K562 (cell line): Measurements from ENCODE around the gene CUX1. TPM values are rescaled to one million over a fixed set of nuclear protein-coding genes. Genes with fewer than 3 reads are reported as not detected.

Experiments
- ATAC-seq: fragments of 200-7000 bp; cut with Tn5 transposase; 3 replicates; pipeline ENCODE4 v1.9.1; 2020; ENCODE audit warnings: moderate library complexity
- BruUV-seq: library from RNA; stranded (reverse); fragments of 400-500 nt; replicated peaks from 2 replicates; lab custom pipeline; 2021; lab: Mats Ljungman, UMichigan
- CTCF ChIA-PET: fragments of 300-600 bp; formaldehyde crosslinking; extraction: SDS; loops from one replicate; lab custom pipeline; 2021; ENCODE audit warnings: low intra/inter-chr PET ratio; lab: Yijun Ruan, JAX
- POLR2A ChIA-PET: fragments of 300-600, 350-650 bp; sonication (Branson Sonifier 250); formaldehyde crosslinking; extraction: SDS; loops from one replicate; lab custom pipeline; 2021; ENCODE audit warnings: antibody characterized with exemption, inconsistent platforms; lab: Yijun Ruan, JAX
- DNase-seq, 4 experiments: peaks; one replicate each; pipeline versions ENCODE4 v3.0.0 to v3.0.0-alpha.2; 2011 to 2018; ENCODE audit warnings: low spot score in 3 of 4, mixed read lengths in 3 of 4; ENCODE audit errors: extremely low read depth in 1 of 4
- FAIRE-seq: peaks from 2 replicates; lab custom pipeline; 2011; peaks lifted over from hg19 to GRCh38; lab: Jason Lieb, UNC
- H2AFZ ChIP-seq: 2 replicates; pipeline ENCODE4 v1.6.0; 2011; ENCODE audit warnings: low read depth, low read length, control low read depth, inconsistent platforms
- H3K27ac ChIP-seq: fragments of 200-600 bp; 3 replicates; pipeline ENCODE4 v1.8.0; 2011; ENCODE audit warnings: low read depth, mild to moderate bottlenecking, control low read depth, inconsistent platforms, low read length, moderate library complexity, mixed read lengths; ENCODE audit errors: extremely low read depth
- H3K27me3 ChIP-seq, 2 experiments: fragments of 300-600 bp in 1 of 2; 2 replicates in 1 of 2; 3 replicates in 1 of 2; pipeline versions ENCODE4 v1.6.0 to v1.8.0; 2011; ENCODE audit warnings: inconsistent platforms in 2 of 2, low read length in 2 of 2, mild to moderate bottlenecking in 1 of 2, mixed read lengths in 1 of 2, moderate library complexity in 1 of 2; ENCODE audit not compliant: control insufficient read depth in 2 of 2, insufficient read depth in 2 of 2
- H3K36me3 ChIP-seq: fragments of 300-600 bp; 3 replicates; pipeline ENCODE4 v1.8.0; 2011; ENCODE audit warnings: mild to moderate bottlenecking, low read length, inconsistent platforms; ENCODE audit not compliant: control insufficient read depth, insufficient read depth
- H3K4me1 ChIP-seq, 2 experiments: fragments of 200-600 bp in 1 of 2; replicated peaks in 1 of 2; 2 replicates in 1 of 2; 3 replicates in 1 of 2; pipeline versions ENCODE4 v1.5.1 to v1.8.0; 2011; ENCODE audit warnings: inconsistent platforms in 2 of 2, low read length in 2 of 2, mild to moderate bottlenecking in 1 of 2, mixed read lengths in 1 of 2, moderate library complexity in 1 of 2; ENCODE audit not compliant: control insufficient read depth in 2 of 2, insufficient read depth in 2 of 2
- H3K4me2 ChIP-seq: 2 replicates; pipeline ENCODE4 v1.6.1; 2011; ENCODE audit warnings: low read length, control low read depth, inconsistent platforms, mixed read lengths; ENCODE audit not compliant: insufficient read depth
- H3K4me3 ChIP-seq: fragments of 200-600 bp; sonication (generic), shearing (Covaris generic); 2 replicates; pipeline ENCODE4 v1.5.1; 2016; ENCODE audit warnings: control low read depth, inconsistent platforms
- H3K79me2 ChIP-seq: fragments of 200-600 bp; 3 replicates; pipeline ENCODE4 v1.8.0; 2011; ENCODE audit warnings: low read length, inconsistent platforms; ENCODE audit not compliant: control insufficient read depth, insufficient read depth
- H3K9ac ChIP-seq, 2 experiments: 2 replicates each; pipeline versions ENCODE4 v1.6.0 to v1.6.1; 2011; ENCODE audit warnings: low read depth in 2 of 2, low read length in 2 of 2, control low read depth in 1 of 2, inconsistent platforms in 1 of 2, mild to moderate bottlenecking in 1 of 2, mixed read lengths in 1 of 2; ENCODE audit not compliant: insufficient read depth in 1 of 2
- H3K9me1 ChIP-seq: one replicate; pipeline ENCODE4 v1.6.0; 2011; ENCODE audit warnings: inconsistent platforms, mild to moderate bottlenecking, low read length, moderate library complexity; ENCODE audit not compliant: control insufficient read depth, insufficient read depth
- H3K9me3 ChIP-seq: replicated peaks from 2 replicates; pipeline ENCODE4 v1.5.1; 2011; ENCODE audit warnings: low read depth, low read length, inconsistent platforms; ENCODE audit not compliant: control insufficient read depth, insufficient read depth
- H4K20me1 ChIP-seq: replicated peaks from 2 replicates; pipeline ENCODE4 v1.6.1; 2011; ENCODE audit warnings: low read length, inconsistent platforms, mixed read lengths; ENCODE audit not compliant: control insufficient read depth, insufficient read depth
- CTCF ChIP-seq, 3 experiments: IDR thresholded peaks in 2 of 3; conservative IDR thresholded peaks in 1 of 3; 2 replicates each; pipeline ENCODE4 v1.5.1; 2011 to 2012; ENCODE audit warnings: low read length in 3 of 3, mild to moderate bottlenecking in 3 of 3, control low read depth in 2 of 3, improper control_type of control experiment in 1 of 3, inconsistent platforms in 1 of 3, low read depth in 1 of 3, mixed read lengths in 1 of 3, moderate library complexity in 1 of 3; ENCODE audit not compliant: insufficient read depth in 2 of 3
- DMBX1 ChIP-seq: fragments of 250-450 bp; sonication (Bioruptor Pico); IDR thresholded peaks from 2 replicates; pipeline ENCODE4 v1.8.0; 2022; ENCODE audit warnings: inconsistent platforms, mild to moderate bottlenecking, moderate library complexity, borderline replicate concordance
- E2F1 ChIP-seq: sonication (generic); formaldehyde crosslinking; IDR thresholded peaks from 2 replicates; pipeline ENCODE4 v1.8.1; 2023; ENCODE audit warnings: mild to moderate bottlenecking, missing genetic modification reagents, moderate library complexity
- ESRRA ChIP-seq: fragments of 450-650 bp; IDR thresholded peaks from 2 replicates; pipeline ENCODE4 v1.6.1; 2014; ENCODE audit warnings: low read depth, mild to moderate bottlenecking, moderate library complexity, borderline replicate concordance
- EWSR1 ChIP-seq: fragments of 450-650 bp; IDR thresholded peaks from 2 replicates; pipeline ENCODE4 v1.6.1; 2018; ENCODE audit warnings: borderline replicate concordance, mild to moderate bottlenecking, low read depth, moderate library complexity; ENCODE audit not compliant: partially characterized antibody
- JUND ChIP-seq, 2 experiments: IDR thresholded peaks; 2 replicates in 1 of 2; 3 replicates in 1 of 2; pipeline ENCODE4 v1.6.1; 2011; ENCODE audit warnings: borderline replicate concordance in 2 of 2, low read depth in 2 of 2, low read length in 2 of 2, improper control_type of control experiment in 1 of 2, missing biosample characterization in 1 of 2, missing genetic modification characterization in 1 of 2, missing genetic modification reagents in 1 of 2
- RBM14 ChIP-seq: fragments of 200-400 bp; formaldehyde crosslinking; IDR thresholded peaks from 2 replicates; pipeline ENCODE4 v1.6.1; 2018; ENCODE audit warnings: low read depth, mild to moderate bottlenecking, low read length, moderate library complexity, borderline replicate concordance; ENCODE audit not compliant: insufficient read depth
- RHOXF2B ChIP-seq: fragments of 250-450 bp; sonication (Bioruptor Pico); conservative IDR thresholded peaks from 2 replicates; pipeline ENCODE4 v1.5.1; 2021
- RNF2 ChIP-seq: sonication (generic); IDR thresholded peaks from 2 replicates; pipeline ENCODE4 v1.6.1; 2016
- SIN3A ChIP-seq, 2 experiments: fragments of 150-350 bp in 1 of 2; IDR thresholded peaks; 2 replicates each; pipeline ENCODE4 v1.6.1; 2011 to 2016; ENCODE audit warnings: borderline replicate concordance in 2 of 2, low read depth in 2 of 2, low read length in 2 of 2, mild to moderate bottlenecking in 2 of 2, moderate library complexity in 2 of 2; ENCODE audit not compliant: control insufficient read depth in 1 of 2
- TAF9B ChIP-seq: fragments of 450-650 bp; IDR thresholded peaks from 2 replicates; pipeline ENCODE4 v1.6.1; 2018; ENCODE audit warnings: mild to moderate bottlenecking; ENCODE audit not compliant: partially characterized antibody
- U2AF2 ChIP-seq: fragments of 200-400 bp; formaldehyde crosslinking; optimal IDR thresholded peaks from 2 replicates; pipeline ENCODE3; 2017; ENCODE audit warnings: low read depth, mild to moderate bottlenecking, low read length
- XRCC4 ChIP-seq: IDR thresholded peaks from one replicate; pipeline ENCODE4 v1.6.1; 2011; ENCODE audit not compliant: insufficient read depth, insufficient read length; ENCODE audit errors: extremely low read depth
- ZFX ChIP-seq: sonication (generic); formaldehyde crosslinking; IDR thresholded peaks from 2 replicates; pipeline ENCODE4 v1.8.0; 2022; ENCODE audit warnings: mild to moderate bottlenecking, missing genetic modification reagents, moderate library complexity
- ZNF583 ChIP-seq: fragments of 250-450 bp; sonication (Bioruptor Pico); IDR thresholded peaks from 2 replicates; pipeline ENCODE4 v1.4.0; 2020
- WGBS: fragments of 100-300 bp; shearing (Covaris generic); methylation state at CpG from one replicate; pipeline ENCODE4 v1.1.6; 2016; ENCODE audit warnings: low coverage, mixed read lengths; ENCODE audit not compliant: insufficient coverage; ENCODE audit errors: missing lambda C conversion rate; 5-methylcytosine and 5-hydroxymethylcytosine counted together
- in situ Hi-C: fragments of 300-500 bp; cut with MboI; formaldehyde crosslinking; loops from 4 replicates; pipeline ENCODE4 v1.15.0; 2018; ENCODE audit warnings: inconsistent platforms, mixed read lengths
- intact Hi-C: fragments of 100-400 bp; cut with micrococcal nuclease; formaldehyde crosslinking; loops from 2 replicates; pipeline ENCODE4 v1.14.2; 2022
- polyA plus RNA-seq, 8 experiments: library from polyadenylated mRNA; depleted of rRNA in 4 of 8; stranded (reverse) in 5 of 8; unstranded in 3 of 8; fragments of >200 nt; fragmentation: Nextera tagmentation in 2 of 8; fragmentation: Illumina TruSeq in 1 of 8; extraction: Ambion mirVana in 2 of 8; extraction: Trizol in 1 of 8; gene quantifications; 2 replicates each; pipeline versions ENCODE4 v1.2.1 to v1.2.3, GENCODE V29; 2011 to 2014; ENCODE audit warnings: inconsistent platforms in 1 of 8, missing spikeins in 1 of 8
- total RNA-seq, 7 experiments: library from RNA; depleted of rRNA in 6 of 7; stranded (reverse); fragments of >200 nt in 6 of 7; fragmentation: Illumina TruSeq in 2 of 7; extraction: Trizol in 2 of 7; gene quantifications; 2 replicates each; pipeline versions ENCODE4 v1.2.1 to v1.2.3, GENCODE V29; 2011 to 2021; ENCODE audit warnings: low replicate concordance in 1 of 7

The CUX1 gene
- total and polyA plus RNA-seq, 9 of the 15 experiments (the other 6 are each of a cell fraction or from before 2014, with no cell fraction given) = 3.6 to 55.3 (median 25.2) TPM

- Histone ChIP-seq H3K79me2 (peaks cover 74% of the 10 kb centered on the region), H2AFZ (no peak overlapping the region), H3K9me1 (peaks cover 5% of the 10 kb centered on the region), H3K9ac (peak overlapping the region in 1 of 2 experiments; percentile 65; a peak in 2 of 4 replicates), H3K9me3 (no peaks in the 10 kb centered on the region), H3K4me3 (no peak overlapping the region), H3K4me2 (peak overlapping the region; percentile 53; the same call in 1 of the 2 replicates), H3K27me3 (no peaks in the 10 kb centered on the region), H3K27ac (peak overlapping the region; percentile 70; the same call in 2 of the 3 replicates), H3K4me1 (peaks cover 31 to 45% of the 10 kb centered on the region in 2 experiments), H3K36me3 (peaks cover 13% of the 10 kb centered on the region; the same call in 2 of the 3 replicates), H4K20me1 (peaks cover 6% of the 10 kb centered on the region; the same call in 1 of the 2 replicates)
- DNase-seq (peak in 1 of 4 experiments; percentile 34), ATAC-seq (peak; percentile 71), FAIRE-seq (no peak)
- intact Hi-C loops = no loop called here
- ChIA-PET POLR2A (interaction anchor here (0.5 to 0.6 kb wide), 4 partner anchors 14 to 781 kb away, joined by 3 read pairs; no protein-coding TSS in a partner anchor), CTCF (no interaction called here)
- no TSS peak for BruUV-seq
- in situ Hi-C loops = no loop called here
- whole genome bisulfite sequencing = 69% methylated on average over 17 of the region's 17 CpGs
- TF ChIP-seq ZNF583 (CRISPR knock-in tag) (no peak), XRCC4 (no peak), RBM14 (no peak), RNF2 (no peak), ZFX (CRISPR knock-in tag) (peak; percentile 73), U2AF2 (no peak), TAF9B (no peak), JUND (IDR thresholded peaks at IDR 0.05; ENCODE audit: borderline replicate concordance, low read depth, low read length) (no peak), JUND (tag; IDR thresholded peaks at IDR 0.05; ENCODE audit: borderline replicate concordance, low read depth, low read length) (peak; percentile 31; the same call in 1 of the 3 replicates), RHOXF2B (CRISPR knock-in tag) (no peak), DMBX1 (CRISPR knock-in tag) (no peak), E2F1 (CRISPR knock-in tag) (no peak), CTCF (IDR thresholded peaks at IDR 0.05 in 2 of 3, conservative IDR thresholded peaks at IDR 0.05 in 1 of 3; ENCODE audit: insufficient read depth in 2 of 3, low read depth in 1 of 3, low read length in 3 of 3) (peak in 1 of 3 experiments; percentile 9; a peak in 1 of 6 replicates), ESRRA (peak; percentile 98; the same call in 1 of the 2 replicates), EWSR1 (no peak), SIN3A (IDR thresholded peaks at IDR 0.05; ENCODE audit: borderline replicate concordance in 2 of 2, control insufficient read depth in 1 of 2, low read depth in 2 of 2, low read length in 2 of 2) (no peak)
These were observed 93.8 kb downstream of the CUX1 start for GRCh38 chr7:101910991-101911799.
